ENCODE results near the gene EML6. TPM values are rescaled to one million over a fixed set of nuclear protein-coding genes. Genes with fewer than 3 reads are reported as not detected.

The EML6 gene
- total and polyA plus RNA-seq, 4 donors = 0.94 to 5.1 (median 2.0) TPM

- Histone ChIP-seq H3K36me3 (ENCODE audit: control insufficient read depth in 4 of 4, insufficient read depth in 4 of 4, low read length in 4 of 4) (no peaks in the 10 kb centered on the region), H3K4me3 (no peak overlapping the region), H3K9me3 (ENCODE audit: control insufficient read depth in 4 of 4, insufficient read depth in 3 of 4, low read length in 3 of 4) (no peaks in the 10 kb centered on the region), H3K9ac (ENCODE audit: insufficient read depth in 1 of 2, low read length in 2 of 2) (no peak overlapping the region), H3K27ac (ENCODE audit: low read depth in 1 of 2, low read length in 1 of 2) (no peak overlapping the region), H3K27me3 (ENCODE audit: control insufficient read depth in 3 of 3, insufficient read depth in 3 of 3, low read length in 2 of 3) (no peaks in the 10 kb centered on the region), H3K4me1 (ENCODE audit: control insufficient read depth in 5 of 5, insufficient read depth in 5 of 5, low read length in 5 of 5) (no peaks in the 10 kb centered on the region)
- ATAC-seq (ENCODE audit: insufficient read depth, low FRiP score) (no peak), DNase-seq (no peak)
- no peak for TF ChIP-seq CTCF (IDR thresholded peaks at IDR 0.05; ENCODE audit: control extremely low read depth, extremely low read depth)
- WGBS, 2 donors = 28 to 75% methylated on average over 1 of the region's 1 CpG
Observed at GRCh38 chr2:54758951-54759350, 35.5 kb downstream of the EML6 start.

DNA sequence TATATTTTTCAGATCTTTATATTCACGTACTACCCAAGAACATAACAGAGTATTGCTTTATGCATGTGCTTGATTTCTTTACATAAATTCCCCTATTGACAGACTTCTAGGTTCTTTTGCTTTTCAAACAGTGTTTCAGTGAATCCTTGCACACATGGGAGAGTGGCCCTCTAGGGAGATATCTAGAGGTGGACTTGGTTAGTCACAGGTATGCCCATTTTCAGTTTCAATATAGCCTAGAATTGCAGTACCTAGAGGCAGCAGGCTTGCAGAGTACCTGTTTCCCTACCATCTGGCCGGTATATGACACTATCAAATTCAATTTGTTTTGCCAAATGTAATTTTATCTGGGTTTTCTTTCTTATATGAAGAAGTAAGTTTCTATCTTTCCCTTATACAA lies 36.8 kb downstream of the EML6 start:
- WGBS, 2 donors = 92 to 96% methylated on average over 2 of the region's 2 CpGs
- TF ChIP-seq CTCF (IDR thresholded peaks at IDR 0.05; ENCODE audit: control extremely low read depth, extremely low read depth) = no peak
- no peak for ATAC-seq (ENCODE audit: insufficient read depth, low FRiP score)
- no peaks in the 10 kb centered on the region for H3K36me3 ChIP-seq (ENCODE audit: control insufficient read depth in 4 of 4, insufficient read depth in 4 of 4, low read length in 4 of 4)
- no peak overlapping the region for H3K27ac ChIP-seq (ENCODE audit: low read depth in 1 of 2, low read length in 1 of 2)
- no peak for DNase-seq
- H3K9me3 ChIP-seq (ENCODE audit: control insufficient read depth in 4 of 4, insufficient read depth in 3 of 4, low read length in 3 of 4) = no peaks in the 10 kb centered on the region
- H3K4me1 ChIP-seq (ENCODE audit: control insufficient read depth in 5 of 5, insufficient read depth in 5 of 5, low read length in 5 of 5) = no peaks in the 10 kb centered on the region
- no peak overlapping the region for H3K4me3 ChIP-seq
- H3K27me3 ChIP-seq (ENCODE audit: control insufficient read depth in 3 of 3, insufficient read depth in 3 of 3, low read length in 2 of 3) = no peaks in the 10 kb centered on the region
- H3K9ac ChIP-seq (ENCODE audit: insufficient read depth in 1 of 2, low read length in 2 of 2) = no peak overlapping the region

GRCh38 chr2:54763636-54764291 lies 40.3 kb downstream of the EML6 start:
- no peak for TF ChIP-seq CTCF (IDR thresholded peaks at IDR 0.05; ENCODE audit: control extremely low read depth, extremely low read depth)
- H3K4me1 ChIP-seq (ENCODE audit: control insufficient read depth in 5 of 5, insufficient read depth in 5 of 5, low read length in 5 of 5) = no peaks in the 10 kb centered on the region
- no peak for DNase-seq
- no peak overlapping the region for H3K4me3 ChIP-seq
- no peak for ATAC-seq (ENCODE audit: insufficient read depth, low FRiP score)
- 80 to 89% methylated on average over 7 of the region's 7 CpGs for WGBS, 2 donors
- no peak overlapping the region for H3K27ac ChIP-seq (ENCODE audit: low read depth in 1 of 2, low read length in 1 of 2)
- H3K36me3 ChIP-seq (ENCODE audit: control insufficient read depth in 4 of 4, insufficient read depth in 4 of 4, low read length in 4 of 4) = no peaks in the 10 kb centered on the region
- no peaks in the 10 kb centered on the region for H3K9me3 ChIP-seq (ENCODE audit: control insufficient read depth in 4 of 4, insufficient read depth in 3 of 4, low read length in 3 of 4)
- H3K9ac ChIP-seq (ENCODE audit: insufficient read depth in 1 of 2, low read length in 2 of 2) = no peak overlapping the region
- H3K27me3 ChIP-seq (ENCODE audit: control insufficient read depth in 3 of 3, insufficient read depth in 3 of 3, low read length in 2 of 3) = no peaks in the 10 kb centered on the region

GRCh38 chr2:54767921-54768320 lies 44.5 kb downstream of the EML6 start:
- TF ChIP-seq CTCF (IDR thresholded peaks at IDR 0.05; ENCODE audit: control extremely low read depth, extremely low read depth) = no peak
- Histone ChIP-seq H3K27ac (ENCODE audit: low read depth in 1 of 2, low read length in 1 of 2) (no peak overlapping the region), H3K27me3 (ENCODE audit: control insufficient read depth in 3 of 3, insufficient read depth in 3 of 3, low read length in 2 of 3) (no peaks in the 10 kb centered on the region), H3K36me3 (ENCODE audit: control insufficient read depth in 4 of 4, insufficient read depth in 4 of 4, low read length in 4 of 4) (no peaks in the 10 kb centered on the region), H3K4me3 (no peak overlapping the region), H3K9me3 (ENCODE audit: control insufficient read depth in 4 of 4, insufficient read depth in 3 of 4, low read length in 3 of 4) (no peaks in the 10 kb centered on the region), H3K9ac (ENCODE audit: insufficient read depth in 1 of 2, low read length in 2 of 2) (no peak overlapping the region), H3K4me1 (ENCODE audit: control insufficient read depth in 5 of 5, insufficient read depth in 5 of 5, low read length in 5 of 5) (no peaks in the 10 kb centered on the region)
- ATAC-seq (ENCODE audit: insufficient read depth, low FRiP score) (no peak), DNase-seq (no peak)
